ENCODE results near the gene GASK1A.

DNA sequence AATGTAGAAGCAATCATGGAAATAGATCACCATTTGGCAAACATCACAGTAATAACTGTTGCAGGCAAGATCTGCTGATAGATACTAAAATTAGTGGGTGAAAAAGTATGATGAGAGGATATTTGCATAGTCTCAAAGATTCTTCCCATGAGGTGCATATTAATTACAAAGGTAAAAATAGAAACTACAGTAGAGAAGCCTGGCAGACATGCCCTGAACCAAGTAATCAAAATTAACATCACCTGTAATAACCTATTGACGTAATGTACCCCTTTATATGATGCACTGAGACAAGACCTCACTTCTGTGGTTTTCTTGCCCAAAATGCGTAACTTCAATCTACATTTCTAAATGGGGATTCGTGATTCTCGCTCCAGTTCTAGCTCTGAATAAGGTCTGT lies 112.4 kb downstream of the GASK1A start:
- TF ChIP-seq, protein P1, sequence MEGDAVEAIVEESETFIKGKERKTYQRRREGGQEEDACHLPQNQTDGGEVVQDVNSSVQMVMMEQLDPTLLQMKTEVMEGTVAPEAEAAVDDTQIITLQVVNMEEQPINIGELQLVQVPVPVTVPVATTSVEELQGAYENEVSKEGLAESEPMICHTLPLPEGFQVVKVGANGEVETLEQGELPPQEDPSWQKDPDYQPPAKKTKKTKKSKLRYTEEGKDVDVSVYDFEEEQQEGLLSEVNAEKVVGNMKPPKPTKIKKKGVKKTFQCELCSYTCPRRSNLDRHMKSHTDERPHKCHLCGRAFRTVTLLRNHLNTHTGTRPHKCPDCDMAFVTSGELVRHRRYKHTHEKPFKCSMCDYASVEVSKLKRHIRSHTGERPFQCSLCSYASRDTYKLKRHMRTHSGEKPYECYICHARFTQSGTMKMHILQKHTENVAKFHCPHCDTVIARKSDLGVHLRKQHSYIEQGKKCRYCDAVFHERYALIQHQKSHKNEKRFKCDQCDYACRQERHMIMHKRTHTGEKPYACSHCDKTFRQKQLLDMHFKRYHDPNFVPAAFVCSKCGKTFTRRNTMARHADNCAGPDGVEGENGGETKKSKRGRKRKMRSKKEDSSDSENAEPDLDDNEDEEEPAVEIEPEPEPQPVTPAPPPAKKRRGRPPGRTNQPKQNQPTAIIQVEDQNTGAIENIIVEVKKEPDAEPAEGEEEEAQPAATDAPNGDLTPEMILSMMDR (IDR thresholded peaks at IDR 0.05), result no peak
- TF ChIP-seq POLR2A (IDR thresholded peaks at IDR 0.05), result no peak

All from body of pancreas (tissue), 4 donors.